HepG2 (cell line): ENCODE measurements around the gene TRAPPC4. TPM values are rescaled to one million over a fixed set of nuclear protein-coding genes. Genes with fewer than 3 reads are reported as not detected.

Experiments
- ASH2L ChIP-seq: fragments of 300-600, 200-600 bp; sonication (generic); IDR thresholded peaks from 2 replicates; pipeline ENCODE4 v1.7.0; 2017; ENCODE audit warnings: low read depth, mild to moderate bottlenecking, moderate library complexity, mixed read lengths, low read length; ENCODE audit not compliant: insufficient read length
- ATF7-NPFF ChIP-seq: sonication (generic); formaldehyde crosslinking; IDR thresholded peaks from 2 replicates; pipeline ENCODE4 v1.8.1; 2023; ENCODE audit warnings: mild to moderate bottlenecking, low read depth, missing genetic modification reagents, moderate library complexity
- EEA1 ChIP-seq: sonication (generic); formaldehyde crosslinking; IDR thresholded peaks from 2 replicates; pipeline ENCODE4 v1.5.1; 2020; ENCODE audit warnings: mild to moderate bottlenecking, missing genetic modification reagents, borderline replicate concordance
- GABPA ChIP-seq, 2 experiments: IDR thresholded peaks; 2 replicates each; pipeline ENCODE4 v1.6.1; 2011 to 2016; ENCODE audit warnings: low read depth in 2 of 2, low read length in 1 of 2, missing biosample characterization in 1 of 2, missing genetic modification characterization in 1 of 2
- GATA4 ChIP-seq: sonication (generic); IDR thresholded peaks from 2 replicates; pipeline ENCODE4 v1.6.1; 2016; ENCODE audit warnings: antibody characterized with exemption, low read depth, borderline replicate concordance
- KDM4B ChIP-seq: sonication (generic); formaldehyde crosslinking; IDR thresholded peaks from 2 replicates; pipeline ENCODE4 v1.4.0; 2020; ENCODE audit warnings: missing genetic modification reagents
- MAFF ChIP-seq: IDR thresholded peaks from 2 replicates; pipeline ENCODE4 v1.6.1; 2011; ENCODE audit warnings: low read depth, low read length, improper control_type of control experiment
- PHF21A ChIP-seq: sonication (generic); formaldehyde crosslinking; IDR thresholded peaks from 2 replicates; pipeline ENCODE4 v1.5.0; 2020; ENCODE audit warnings: mild to moderate bottlenecking, missing genetic modification reagents
- SATB2 ChIP-seq: sonication (generic); formaldehyde crosslinking; IDR thresholded peaks from 2 replicates; pipeline ENCODE4 v1.5.0; 2020; ENCODE audit warnings: missing genetic modification reagents
- SMARCE1 ChIP-seq: fragments of 450-650 bp; IDR thresholded peaks from 2 replicates; pipeline ENCODE4 v1.6.1; 2017; ENCODE audit warnings: borderline replicate concordance
- SP1 ChIP-seq, 2 experiments: fragments of 450-650 bp in 1 of 2; sonication (generic) in 1 of 2; formaldehyde crosslinking in 1 of 2; IDR thresholded peaks; 2 replicates each; pipeline versions ENCODE4 v1.4.0 to v1.6.1; 2016 to 2020; ENCODE audit warnings: missing genetic modification reagents in 1 of 2
- ZBTB38 ChIP-seq: sonication (generic); formaldehyde crosslinking; IDR thresholded peaks from 2 replicates; pipeline ENCODE4 v1.5.1; 2020; ENCODE audit warnings: mild to moderate bottlenecking, missing genetic modification reagents
- ZKSCAN1 ChIP-seq: fragments of 150-350 bp; IDR thresholded peaks from 2 replicates; pipeline ENCODE4 v1.6.1; 2014; ENCODE audit warnings: low read length
- ZNF501 ChIP-seq: sonication (generic); formaldehyde crosslinking; IDR thresholded peaks from 2 replicates; pipeline ENCODE4 v1.5.1; 2020; ENCODE audit warnings: mild to moderate bottlenecking, moderate library complexity, missing genetic modification reagents
- ZNF891 ChIP-seq: sonication (generic); formaldehyde crosslinking; IDR thresholded peaks from 2 replicates; pipeline ENCODE4 v1.5.0; 2020; ENCODE audit warnings: mild to moderate bottlenecking, missing genetic modification reagents
- polyA plus RNA-seq, 8 experiments: library from polyadenylated mRNA; depleted of rRNA in 3 of 8; stranded (reverse) in 7 of 8; unstranded in 1 of 8; fragments of >200 nt; fragmentation: Illumina TruSeq in 4 of 8; extraction: Trizol in 4 of 8; gene quantifications; 2 replicates each; pipeline versions ENCODE4 v1.2.1 to v1.2.3, GENCODE V29; 2011 to 2016; ENCODE audit warnings: low read depth in 4 of 8, missing spikeins in 1 of 8, mixed read lengths in 1 of 8; ENCODE audit not compliant: insufficient read depth in 1 of 8
- total RNA-seq, 5 experiments: library from RNA; depleted of rRNA; stranded (reverse); fragments of >200 nt; fragmentation: Illumina TruSeq; extraction: Trizol; gene quantifications; 2 replicates each; pipeline ENCODE4 v1.2.3, GENCODE V29; 2016; ENCODE audit warnings: low read depth in 1 of 5
- TF ChIP-seq, protein P1 (sequence below): sonication (generic); formaldehyde crosslinking; IDR thresholded peaks from 2 replicates; pipeline ENCODE4 v1.8.0; 2022; ENCODE audit warnings: missing genetic modification reagents, mild to moderate bottlenecking, moderate library complexity, borderline replicate concordance
- TF ChIP-seq, protein P2 (sequence below): sonication (generic); formaldehyde crosslinking; IDR thresholded peaks from 2 replicates; pipeline ENCODE4 v1.4.0; 2020; ENCODE audit warnings: missing genetic modification reagents, borderline replicate concordance
- TF ChIP-seq, protein P3 (sequence below): sonication (generic); formaldehyde crosslinking; IDR thresholded peaks from 2 replicates; pipeline ENCODE4 v1.8.1; 2023; ENCODE audit warnings: mild to moderate bottlenecking, missing genetic modification reagents, borderline replicate concordance
- TF ChIP-seq, protein P4 (sequence below): sonication (generic); formaldehyde crosslinking; IDR thresholded peaks from 2 replicates; pipeline ENCODE4 v1.8.0; 2022; ENCODE audit warnings: mild to moderate bottlenecking, missing genetic modification reagents, moderate library complexity
- TF ChIP-seq, protein P5 (sequence below): sonication (generic); formaldehyde crosslinking; IDR thresholded peaks from 2 replicates; pipeline ENCODE4 v1.5.0; 2020; ENCODE audit warnings: missing genetic modification reagents

TRAPPC4 gene
- total and polyA plus RNA-seq, 2 of the 13 experiments (the other 11 are each of a cell fraction or from before 2014, with no cell fraction given), result 97.4 to 140 TPM

DNA sequence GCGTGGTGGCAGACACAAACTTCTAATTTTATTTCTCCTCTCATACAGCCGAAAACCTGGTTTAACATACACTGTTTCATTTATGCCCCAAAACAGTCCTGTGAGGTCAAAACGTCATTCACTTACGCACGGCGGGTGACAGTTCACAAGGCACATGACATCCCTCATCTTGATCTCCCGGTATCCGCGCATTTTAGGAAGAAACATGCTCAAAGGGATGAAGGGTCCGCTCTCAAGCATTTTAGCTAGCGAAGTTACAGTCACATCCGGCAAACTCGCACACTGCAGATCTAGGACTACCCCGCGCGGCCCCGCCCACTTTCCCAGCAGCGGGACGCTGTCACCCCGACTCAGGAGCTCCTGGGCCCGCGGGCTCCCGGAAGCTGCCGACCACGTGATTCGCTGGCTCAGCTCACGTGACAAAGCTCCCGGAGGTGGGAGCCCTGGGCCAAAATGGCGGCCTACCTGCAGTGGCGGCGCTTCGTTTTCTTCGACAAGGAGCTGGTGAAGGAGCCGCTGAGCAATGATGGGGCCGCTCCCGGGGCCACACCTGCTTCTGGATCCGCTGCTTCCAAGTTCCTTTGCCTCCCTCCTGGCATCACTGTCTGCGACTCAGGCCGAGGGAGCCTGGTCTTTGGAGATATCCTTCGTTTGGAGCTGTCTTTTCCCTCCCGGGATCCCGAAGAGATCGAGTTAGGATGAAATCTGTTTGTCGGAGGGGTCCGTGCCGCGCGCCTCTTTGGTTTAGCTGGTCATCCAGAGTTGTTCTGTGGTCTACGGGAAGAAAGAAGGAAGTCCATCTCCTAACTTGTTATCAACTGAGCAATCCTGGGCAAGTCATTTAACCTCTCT is 49.0 kb downstream of the TRAPPC4 start, which contains the start of gene VPS11 (continued):
- TF ChIP-seq EEA1 (CRISPR knock-in tag) (no peak), MAFF (no peak), GATA4 (peak; percentile 40; the same call in 1 of the 2 replicates), GABPA (IDR thresholded peaks at IDR 0.05; ENCODE audit: low read depth, low read length) (peak; percentile 69), GABPA (CRISPR knock-in tag; IDR thresholded peaks at IDR 0.05; ENCODE audit: low read depth) (peak; percentile 93), ASH2L (peak; percentile 54), ZBTB38 (CRISPR knock-in tag) (peak; percentile 19; the same call in 1 of the 2 replicates), ZKSCAN1 (no peak), ZNF891 (CRISPR knock-in tag) (no peak), SP1 (IDR thresholded peaks at IDR 0.05) (no peak), SP1 (CRISPR knock-in tag; IDR thresholded peaks at IDR 0.05) (peak; percentile 81), ATF7-NPFF (CRISPR knock-in tag) (peak; percentile 63; the same call in 1 of the 2 replicates), PHF21A (CRISPR knock-in tag) (peak; percentile 84), SMARCE1 (no peak), KDM4B (peak; percentile 91), ZNF501 (peak; percentile 85), SATB2 (no peak)
- TF ChIP-seq, protein P1, sequence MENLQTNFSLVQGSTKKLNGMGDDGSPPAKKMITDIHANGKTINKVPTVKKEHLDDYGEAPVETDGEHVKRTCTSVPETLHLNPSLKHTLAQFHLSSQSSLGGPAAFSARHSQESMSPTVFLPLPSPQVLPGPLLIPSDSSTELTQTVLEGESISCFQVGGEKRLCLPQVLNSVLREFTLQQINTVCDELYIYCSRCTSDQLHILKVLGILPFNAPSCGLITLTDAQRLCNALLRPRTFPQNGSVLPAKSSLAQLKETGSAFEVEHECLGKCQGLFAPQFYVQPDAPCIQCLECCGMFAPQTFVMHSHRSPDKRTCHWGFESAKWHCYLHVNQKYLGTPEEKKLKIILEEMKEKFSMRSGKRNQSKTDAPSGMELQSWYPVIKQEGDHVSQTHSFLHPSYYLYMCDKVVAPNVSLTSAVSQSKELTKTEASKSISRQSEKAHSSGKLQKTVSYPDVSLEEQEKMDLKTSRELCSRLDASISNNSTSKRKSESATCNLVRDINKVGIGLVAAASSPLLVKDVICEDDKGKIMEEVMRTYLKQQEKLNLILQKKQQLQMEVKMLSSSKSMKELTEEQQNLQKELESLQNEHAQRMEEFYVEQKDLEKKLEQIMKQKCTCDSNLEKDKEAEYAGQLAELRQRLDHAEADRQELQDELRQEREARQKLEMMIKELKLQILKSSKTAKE (CRISPR knock-in tag), result no peak
- TF ChIP-seq, protein P2, sequence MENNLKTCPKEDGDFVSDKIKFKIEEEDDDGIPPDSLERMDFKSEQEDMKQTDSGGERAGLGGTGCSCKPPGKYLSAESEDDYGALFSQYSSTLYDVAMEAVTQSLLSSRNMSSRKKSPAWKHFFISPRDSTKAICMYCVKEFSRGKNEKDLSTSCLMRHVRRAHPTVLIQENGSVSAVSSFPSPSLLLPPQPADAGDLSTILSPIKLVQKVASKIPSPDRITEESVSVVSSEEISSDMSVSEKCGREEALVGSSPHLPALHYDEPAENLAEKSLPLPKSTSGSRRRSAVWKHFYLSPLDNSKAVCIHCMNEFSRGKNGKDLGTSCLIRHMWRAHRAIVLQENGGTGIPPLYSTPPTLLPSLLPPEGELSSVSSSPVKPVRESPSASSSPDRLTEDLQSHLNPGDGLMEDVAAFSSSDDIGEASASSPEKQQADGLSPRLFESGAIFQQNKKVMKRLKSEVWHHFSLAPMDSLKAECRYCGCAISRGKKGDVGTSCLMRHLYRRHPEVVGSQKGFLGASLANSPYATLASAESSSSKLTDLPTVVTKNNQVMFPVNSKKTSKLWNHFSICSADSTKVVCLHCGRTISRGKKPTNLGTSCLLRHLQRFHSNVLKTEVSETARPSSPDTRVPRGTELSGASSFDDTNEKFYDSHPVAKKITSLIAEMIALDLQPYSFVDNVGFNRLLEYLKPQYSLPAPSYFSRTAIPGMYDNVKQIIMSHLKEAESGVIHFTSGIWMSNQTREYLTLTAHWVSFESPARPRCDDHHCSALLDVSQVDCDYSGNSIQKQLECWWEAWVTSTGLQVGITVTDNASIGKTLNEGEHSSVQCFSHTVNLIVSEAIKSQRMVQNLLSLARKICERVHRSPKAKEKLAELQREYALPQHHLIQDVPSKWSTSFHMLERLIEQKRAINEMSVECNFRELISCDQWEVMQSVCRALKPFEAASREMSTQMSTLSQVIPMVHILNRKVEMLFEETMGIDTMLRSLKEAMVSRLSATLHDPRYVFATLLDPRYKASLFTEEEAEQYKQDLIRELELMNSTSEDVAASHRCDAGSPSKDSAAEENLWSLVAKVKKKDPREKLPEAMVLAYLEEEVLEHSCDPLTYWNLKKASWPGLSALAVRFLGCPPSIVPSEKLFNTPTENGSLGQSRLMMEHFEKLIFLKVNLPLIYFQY (CRISPR knock-in tag), result peak; percentile 67; the same call in 1 of the 2 replicates
- TF ChIP-seq, protein P3, sequence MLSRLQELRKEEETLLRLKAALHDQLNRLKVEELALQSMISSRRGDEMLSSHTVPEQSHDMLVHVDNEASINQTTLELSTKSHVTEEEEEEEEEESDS (CRISPR knock-in tag), result no peak
- TF ChIP-seq, protein P4, sequence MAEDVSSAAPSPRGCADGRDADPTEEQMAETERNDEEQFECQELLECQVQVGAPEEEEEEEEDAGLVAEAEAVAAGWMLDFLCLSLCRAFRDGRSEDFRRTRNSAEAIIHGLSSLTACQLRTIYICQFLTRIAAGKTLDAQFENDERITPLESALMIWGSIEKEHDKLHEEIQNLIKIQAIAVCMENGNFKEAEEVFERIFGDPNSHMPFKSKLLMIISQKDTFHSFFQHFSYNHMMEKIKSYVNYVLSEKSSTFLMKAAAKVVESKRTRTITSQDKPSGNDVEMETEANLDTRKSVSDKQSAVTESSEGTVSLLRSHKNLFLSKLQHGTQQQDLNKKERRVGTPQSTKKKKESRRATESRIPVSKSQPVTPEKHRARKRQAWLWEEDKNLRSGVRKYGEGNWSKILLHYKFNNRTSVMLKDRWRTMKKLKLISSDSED (CRISPR knock-in tag), result no peak
- TF ChIP-seq, protein P5, sequence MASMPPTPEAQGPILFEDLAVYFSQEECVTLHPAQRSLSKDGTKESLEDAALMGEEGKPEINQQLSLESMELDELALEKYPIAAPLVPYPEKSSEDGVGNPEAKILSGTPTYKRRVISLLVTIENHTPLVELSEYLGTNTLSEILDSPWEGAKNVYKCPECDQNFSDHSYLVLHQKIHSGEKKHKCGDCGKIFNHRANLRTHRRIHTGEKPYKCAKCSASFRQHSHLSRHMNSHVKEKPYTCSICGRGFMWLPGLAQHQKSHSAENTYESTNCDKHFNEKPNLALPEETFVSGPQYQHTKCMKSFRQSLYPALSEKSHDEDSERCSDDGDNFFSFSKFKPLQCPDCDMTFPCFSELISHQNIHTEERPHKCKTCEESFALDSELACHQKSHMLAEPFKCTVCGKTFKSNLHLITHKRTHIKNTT (CRISPR knock-in tag), result no peak
